NCI-H128 (cell line): Measurements from ENCODE around the gene ATP5MG.
"Not testable (repeated sequence)": the region's sequence is repeated elsewhere in the genome, so short reads cannot be mapped to it uniquely, and the experiment has no call there.

ENCODE experiments used
- DNase-seq: peaks from one replicate; lab custom pipeline; 2025; ENCODE audit not compliant: unreplicated experiment; lab: John Stamatoyannopoulos, UW

ATP5MG gene

GRCh38 chr11:118406599-118407166, 5.3 kb downstream of the ATP5MG start:
- DNase-seq = peak; percentile 80

DNA sequence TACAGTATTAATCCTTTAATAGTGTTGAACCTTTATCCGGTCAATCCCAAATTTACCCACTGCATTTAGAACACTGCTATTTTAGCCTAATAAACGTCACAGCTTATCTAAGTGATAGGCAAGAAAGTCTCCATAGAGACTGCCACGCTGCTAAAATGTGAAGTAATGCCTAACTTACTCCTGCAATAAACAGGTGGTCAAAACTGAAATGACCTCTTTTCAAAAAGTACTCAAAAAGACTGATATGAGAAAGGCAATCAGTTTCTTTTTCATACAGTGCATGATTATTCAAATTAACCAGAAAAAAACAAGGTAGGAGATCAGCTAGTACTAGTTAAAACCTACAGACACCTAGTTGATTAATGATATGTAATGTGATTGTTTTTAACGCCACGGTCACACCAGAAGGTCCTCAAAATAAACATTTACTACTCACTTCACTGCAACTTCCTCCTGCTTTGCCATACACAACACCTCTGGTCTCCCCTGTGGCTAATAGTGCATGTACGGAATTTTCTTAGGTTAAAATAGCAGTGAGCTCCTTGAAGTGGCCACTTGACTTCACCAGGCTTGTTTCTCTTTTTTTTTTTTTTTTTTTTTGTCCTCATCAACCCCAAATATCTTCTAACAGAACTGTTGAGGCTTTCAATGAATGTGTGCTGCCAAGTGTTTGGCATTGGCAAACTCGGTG, 8.8 kb downstream of the ATP5MG start:
- DNase-seq = no peak

- no peak for DNase-seq
Observed at GRCh38 chr11:118411530-118411929, 10.1 kb downstream of the ATP5MG start.

- DNase-seq = no peak
Observed at GRCh38 chr11:118412921-118413320, 11.5 kb downstream of the ATP5MG start.

GRCh38 chr11:118415062-118415738, 13.8 kb downstream of the ATP5MG start:
- DNase-seq = no peak

DNA sequence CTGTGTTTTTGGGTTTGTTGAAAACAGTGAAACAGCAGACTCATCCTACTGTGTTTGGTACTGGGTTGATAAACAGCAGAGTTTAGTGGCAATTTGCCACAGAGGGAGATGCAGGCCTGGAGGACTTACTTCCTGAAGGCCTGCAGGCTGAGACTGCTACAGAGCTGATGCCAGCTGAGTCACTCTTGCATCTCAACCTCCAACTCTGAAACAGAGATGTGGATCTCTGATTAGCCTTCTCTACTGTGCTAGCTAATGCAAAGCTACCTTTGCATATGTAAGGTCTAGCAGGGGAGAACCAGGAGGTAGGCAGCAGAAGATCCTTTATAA, 14.3 kb downstream of the ATP5MG start:
- no peak for DNase-seq

DNA sequence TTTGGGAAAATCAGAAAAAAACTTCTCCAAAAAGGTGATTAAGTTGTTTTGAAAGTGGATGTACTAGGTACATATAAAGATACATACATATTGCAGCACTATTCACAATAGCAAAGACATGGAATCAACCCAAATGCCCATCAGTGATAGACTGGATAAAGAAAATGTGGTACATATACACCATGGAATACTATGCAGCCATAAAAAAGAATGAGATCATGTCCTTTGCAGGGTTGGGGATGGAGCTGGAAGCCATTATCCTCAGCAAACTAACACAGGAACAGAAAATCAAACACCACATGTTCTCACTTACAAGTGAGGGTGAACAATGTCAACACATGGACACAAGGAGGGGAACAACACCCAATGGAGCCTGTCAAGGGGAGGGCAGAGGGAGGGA, 15.5 kb downstream of the ATP5MG start:
- DNase-seq = not testable (repeated sequence)

DNA sequence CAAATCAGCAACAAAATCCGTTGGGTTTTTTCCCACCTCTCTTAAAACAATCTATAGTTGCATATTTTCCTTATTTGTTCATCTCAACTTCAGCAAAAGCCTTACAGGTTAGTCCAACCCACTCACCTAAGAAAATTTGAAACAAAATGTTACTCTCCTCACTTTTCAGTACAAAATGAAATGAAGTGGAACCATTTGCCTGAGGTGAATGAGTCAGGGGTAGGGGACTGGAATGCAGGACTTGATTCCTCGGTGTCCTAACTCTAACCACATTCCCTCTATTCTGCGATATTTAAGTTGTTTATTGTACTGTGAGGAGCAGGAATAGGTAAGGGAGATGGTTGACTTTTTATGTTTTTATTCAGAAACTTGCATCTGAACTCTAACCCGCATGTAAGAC, 16.4 kb downstream of the ATP5MG start:
- DNase-seq = no peak

DNA sequence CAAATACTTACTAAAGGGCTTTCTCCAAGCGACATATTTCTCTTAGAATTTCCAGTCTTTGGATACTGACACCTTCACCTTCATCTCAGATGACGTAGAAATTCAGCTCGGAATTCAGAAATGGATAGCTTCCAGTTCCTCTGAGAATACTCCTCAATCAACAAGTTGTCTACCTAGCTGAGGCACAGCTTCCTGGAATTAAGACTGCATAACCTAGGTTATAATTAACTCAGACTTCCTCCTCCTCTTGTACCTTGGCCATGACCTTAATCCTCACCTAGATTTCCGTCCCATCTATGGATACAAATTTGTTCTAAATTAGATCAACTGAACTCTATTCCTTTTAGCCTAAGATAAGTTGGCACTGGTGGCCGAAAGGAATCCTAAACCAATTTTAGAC, 17.4 kb downstream of the ATP5MG start:
- DNase-seq = no peak

DNA sequence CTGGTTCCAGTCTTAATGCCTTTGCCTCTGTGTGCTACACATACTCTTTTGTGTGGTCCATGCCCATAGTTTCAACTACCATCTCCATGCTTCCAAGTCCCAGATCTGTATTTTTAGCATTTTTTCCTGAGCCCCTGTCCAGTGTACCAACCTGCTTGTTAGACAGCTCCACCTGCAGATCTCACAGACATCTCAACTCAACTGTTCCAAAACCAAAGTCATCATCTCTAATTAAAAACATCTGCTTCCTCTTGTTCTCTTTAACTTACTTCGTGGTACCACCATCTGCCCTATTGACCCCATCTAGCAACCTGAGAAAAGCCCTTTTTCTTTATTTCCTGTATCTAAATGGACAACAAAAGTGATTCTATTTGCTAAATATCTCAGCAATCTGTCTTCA, 26.3 kb downstream of the ATP5MG start:
- DNase-seq = no peak

DNA sequence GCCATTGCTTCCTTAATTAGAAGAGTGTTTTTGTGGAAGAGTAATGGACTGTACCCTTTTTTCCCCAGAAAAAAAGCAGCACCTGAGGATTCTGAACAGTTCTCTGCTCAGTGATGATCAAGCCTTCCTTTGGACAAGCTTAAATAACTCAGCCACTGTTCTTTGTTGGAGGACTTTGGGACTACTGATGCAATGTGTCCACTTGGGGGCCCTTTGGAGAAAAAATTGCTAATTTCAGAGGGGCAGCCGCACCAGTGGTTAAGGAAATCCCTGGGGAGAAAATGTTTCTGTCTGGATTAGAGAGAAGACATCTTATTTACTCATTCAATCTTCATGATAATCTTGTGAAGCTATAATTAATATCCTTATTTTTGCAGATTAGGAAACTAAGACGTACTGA, 29.6 kb downstream of the ATP5MG start:
- DNase-seq = no peak

- DNase-seq = no peak
Observed at GRCh38 chr11:118434123-118434552, 32.7 kb downstream of the ATP5MG start.

DNA sequence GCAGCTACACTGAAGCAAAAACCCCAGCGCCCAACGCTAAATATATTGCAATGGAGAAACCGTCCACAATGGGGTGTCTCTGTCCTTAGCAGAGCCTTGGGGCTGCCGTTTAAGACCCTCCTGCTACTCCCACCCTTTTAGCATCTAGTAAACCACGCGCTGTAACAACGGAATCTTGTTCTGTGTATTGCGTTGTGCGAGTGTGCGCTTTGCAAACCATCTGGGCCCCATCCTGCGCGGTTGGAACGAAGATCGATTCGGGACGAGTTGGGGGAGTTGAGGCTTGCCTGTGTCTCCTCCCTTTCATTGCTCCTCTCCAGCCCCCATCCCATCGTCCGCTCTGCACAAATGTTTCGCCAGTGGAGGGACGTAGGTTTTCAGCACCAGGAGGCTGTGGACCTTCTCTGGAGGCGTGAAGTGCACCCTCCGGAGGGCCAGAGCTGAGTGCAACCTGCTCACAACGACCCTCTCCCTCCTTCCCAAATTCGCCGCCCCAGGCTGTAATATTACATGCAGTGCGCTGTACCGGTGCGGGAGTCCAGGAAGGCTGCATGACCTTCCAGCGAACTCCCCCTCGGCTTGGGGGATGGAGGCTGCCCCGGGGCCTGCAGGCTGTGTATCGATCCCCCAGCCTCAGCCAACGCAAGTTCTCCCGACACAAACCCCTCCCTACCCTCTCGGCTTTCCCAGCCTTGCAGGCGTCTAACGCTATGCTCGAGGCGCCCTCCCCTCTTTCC, 33.3 kb downstream of the ATP5MG start:
- no peak for DNase-seq

GRCh38 chr11:118435290-118435892, 34.0 kb downstream of the ATP5MG start:
- DNase-seq = peak; percentile 47

DNA sequence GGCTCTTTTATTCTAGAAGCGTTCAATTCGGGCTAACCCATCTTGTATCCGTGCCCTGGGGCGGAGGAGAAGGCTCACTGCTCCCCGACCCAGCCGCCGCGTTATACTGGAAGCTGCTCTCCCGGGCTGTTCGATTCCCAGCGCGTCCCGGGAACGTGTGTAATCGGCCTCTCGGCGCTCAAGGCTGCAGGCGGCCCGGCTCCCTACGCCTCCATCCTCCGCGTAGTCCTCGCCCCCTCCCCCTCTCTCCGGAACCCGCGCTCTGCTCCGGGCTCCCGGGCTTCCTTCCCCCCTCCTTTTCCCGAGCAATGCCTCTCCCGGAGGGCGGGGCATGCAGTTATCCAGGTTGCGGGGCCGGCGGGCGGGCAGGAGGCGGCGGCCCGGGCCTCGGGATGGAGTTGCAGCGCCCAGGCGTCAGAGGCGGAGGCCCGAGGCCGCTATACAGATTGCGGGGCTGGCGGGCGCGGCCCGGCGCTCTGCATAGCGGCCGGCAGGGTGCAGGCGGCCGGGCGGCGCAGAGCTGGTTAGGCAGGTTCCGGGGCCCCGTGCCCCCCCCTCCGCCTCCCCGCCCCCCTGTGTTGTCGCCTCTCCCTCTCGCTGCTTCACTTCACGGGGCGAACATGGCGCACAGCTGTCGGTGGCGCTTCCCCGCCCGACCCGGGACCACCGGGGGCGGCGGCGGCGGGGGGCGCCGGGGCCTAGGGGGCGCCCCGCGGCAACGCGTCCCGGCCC, 34.7 kb downstream of the ATP5MG start, which contains the start of gene KMT2A:
TSS of gene KMT2A (plus strand) at position 600 of the 732 bp plus-strand sequence. CDS start at position 621, 21 bp downstream.
- DNase-seq = peak; percentile 92

DNA sequence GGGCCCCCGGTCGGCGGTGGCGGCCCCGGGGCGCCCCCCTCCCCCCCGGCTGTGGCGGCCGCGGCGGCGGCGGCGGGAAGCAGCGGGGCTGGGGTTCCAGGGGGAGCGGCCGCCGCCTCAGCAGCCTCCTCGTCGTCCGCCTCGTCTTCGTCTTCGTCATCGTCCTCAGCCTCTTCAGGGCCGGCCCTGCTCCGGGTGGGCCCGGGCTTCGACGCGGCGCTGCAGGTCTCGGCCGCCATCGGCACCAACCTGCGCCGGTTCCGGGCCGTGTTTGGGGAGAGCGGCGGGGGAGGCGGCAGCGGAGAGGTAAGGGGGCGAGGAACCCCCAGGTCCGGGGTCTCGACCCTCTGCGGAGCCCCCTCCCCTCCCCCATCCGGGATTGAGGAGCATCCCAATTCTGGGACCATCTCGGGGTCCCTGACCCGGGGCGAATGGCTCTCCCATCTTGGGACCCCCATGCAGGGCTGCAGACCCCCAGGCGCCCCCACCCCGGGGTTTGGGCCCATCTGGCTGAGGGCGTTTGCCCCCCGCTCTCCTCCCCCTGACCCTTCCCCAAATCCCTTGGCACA, 35.3 kb downstream of the ATP5MG start:
- DNase-seq = no peak

- no peak for DNase-seq
Observed at GRCh38 chr11:118437208-118438125, 36.1 kb downstream of the ATP5MG start.

DNA sequence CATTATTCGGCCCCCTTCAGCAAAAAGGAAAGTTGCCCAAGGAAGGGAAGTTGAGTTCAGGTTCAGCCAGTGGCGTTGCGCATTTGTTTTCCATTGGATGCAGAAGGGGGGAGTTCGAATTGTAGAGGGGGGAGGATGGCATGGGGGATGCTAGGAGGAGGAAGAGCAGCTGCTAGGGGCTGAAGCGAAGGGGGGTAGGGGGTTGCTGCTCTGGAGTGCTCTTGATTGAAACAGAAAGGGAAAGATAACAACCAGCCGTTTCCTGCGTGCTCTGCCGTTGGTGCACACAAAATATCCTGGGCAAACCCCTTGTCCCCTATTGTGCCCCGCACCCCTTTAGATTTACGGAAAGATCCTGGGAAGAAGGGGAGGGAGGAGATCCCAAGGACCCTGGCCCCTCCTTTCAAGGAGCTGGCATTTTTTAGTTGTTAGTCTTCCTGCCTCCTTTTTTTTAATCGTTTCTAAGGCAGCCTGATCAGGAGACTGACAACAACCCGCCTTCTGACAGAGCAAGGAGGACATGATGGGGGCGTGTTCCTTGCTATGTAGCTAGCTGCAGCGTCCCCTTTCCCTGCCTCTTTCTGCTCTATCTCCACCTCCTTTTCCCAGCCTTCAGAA, 37.0 kb downstream of the ATP5MG start:
- no peak for DNase-seq

DNA sequence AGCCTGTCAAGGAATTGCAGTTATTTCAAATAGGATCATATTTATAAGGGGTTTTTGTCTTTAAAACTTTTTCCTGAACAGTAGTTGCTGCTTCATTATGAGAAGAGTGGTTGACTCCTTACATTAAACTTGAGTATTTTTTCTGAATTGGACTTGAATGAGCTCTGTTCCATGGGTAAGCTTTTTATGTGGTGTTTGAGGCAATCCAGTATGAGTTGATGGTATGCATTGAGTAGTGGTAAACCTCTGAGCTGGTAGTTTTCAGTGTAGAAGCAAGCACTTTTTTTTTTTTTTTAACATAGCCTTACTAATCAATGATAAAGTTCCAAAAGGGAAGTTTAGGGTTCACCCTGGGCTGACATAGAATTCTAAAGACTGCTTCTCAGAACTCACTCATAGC, 38.2 kb downstream of the ATP5MG start:
- no peak for DNase-seq
